Liver (tissue), 9 donors: Measurements from ENCODE around the gene DNAH17. TPM values are rescaled to one million over a fixed set of nuclear protein-coding genes. Genes with fewer than 3 reads are reported as not detected.

Source experiments
- DNase-seq: peaks from one replicate; pipeline ENCODE4 v3.0.0-alpha.2; 2017; ENCODE audit warnings: low spot score
- H3K27ac ChIP-seq, 2 donors: one replicate each; pipeline ENCODE4 v1.7.0; 2013; ENCODE audit warnings: inconsistent platforms in 2 of 2, low read length in 2 of 2, control low read depth in 1 of 2, low read depth in 1 of 2, mild to moderate bottlenecking in 1 of 2
- H3K27me3 ChIP-seq, 4 donors: one replicate each; pipeline versions ENCODE4 v1.6.1 to v1.7.0; 2013; ENCODE audit warnings: low read length in 3 of 4, inconsistent platforms in 1 of 4, mild to moderate bottlenecking in 1 of 4, moderate library complexity in 1 of 4; ENCODE audit not compliant: control insufficient read depth in 4 of 4, insufficient read depth in 4 of 4
- H3K36me3 ChIP-seq, 4 donors: one replicate each; pipeline versions ENCODE4 v1.6.1 to v1.7.0; 2013; ENCODE audit warnings: low read length in 3 of 4, mild to moderate bottlenecking in 3 of 4, low read depth in 1 of 4, moderate library complexity in 1 of 4; ENCODE audit not compliant: control insufficient read depth in 4 of 4, insufficient read depth in 3 of 4
- H3K4me1 ChIP-seq, 4 donors: one replicate each; pipeline versions ENCODE4 v1.6.1 to v1.7.0; 2013; ENCODE audit warnings: low read length in 3 of 4, mild to moderate bottlenecking in 3 of 4, moderate library complexity in 1 of 4; ENCODE audit not compliant: control insufficient read depth in 4 of 4, insufficient read depth in 4 of 4
- H3K4me3 ChIP-seq, 3 donors: one replicate each; pipeline versions ENCODE4 v1.6.1 to v1.7.0; 2013; ENCODE audit warnings: low read length in 3 of 3, control low read depth in 1 of 3, low read depth in 1 of 3, mild to moderate bottlenecking in 1 of 3
- H3K9ac ChIP-seq, 2 donors: one replicate each; pipeline ENCODE4 v1.7.0; 2013; ENCODE audit warnings: low read length in 2 of 2, mild to moderate bottlenecking in 2 of 2, moderate library complexity in 2 of 2, control low read depth in 1 of 2, low read depth in 1 of 2
- H3K9me3 ChIP-seq, 4 donors: one replicate each; pipeline versions ENCODE4 v1.6.1 to v1.7.0; 2013; ENCODE audit warnings: low read length in 3 of 4; ENCODE audit not compliant: control insufficient read depth in 4 of 4
- FOXA1 ChIP-seq: IDR thresholded peaks from 2 replicates; pipeline ENCODE4 v1.6.1; 2016; ENCODE audit warnings: antibody characterized with exemption
- GABPA ChIP-seq, 2 donors: IDR thresholded peaks in 1 of 2; conservative IDR thresholded peaks in 1 of 2; 2 replicates each; pipeline ENCODE4 v1.6.1; 2016; ENCODE audit warnings: antibody characterized with exemption in 2 of 2, mild to moderate bottlenecking in 1 of 2, moderate library complexity in 1 of 2
- HNF4A ChIP-seq, 2 donors: conservative IDR thresholded peaks; 2 replicates each; pipeline ENCODE4 v1.6.1; 2016; ENCODE audit warnings: antibody characterized with exemption in 2 of 2, mild to moderate bottlenecking in 2 of 2
- HNF4G ChIP-seq: IDR thresholded peaks from 2 replicates; pipeline ENCODE4 v1.6.1; 2016; ENCODE audit warnings: antibody characterized with exemption
- JUND ChIP-seq, 2 donors: IDR thresholded peaks; 2 replicates each; pipeline ENCODE4 v1.6.1; 2016; ENCODE audit warnings: antibody characterized with exemption in 2 of 2
- SP1 ChIP-seq: IDR thresholded peaks from 2 replicates; pipeline ENCODE4 v1.6.1; 2018; ENCODE audit warnings: antibody characterized with exemption, mild to moderate bottlenecking
- TAF1 ChIP-seq: conservative IDR thresholded peaks from 2 replicates; pipeline ENCODE4 v1.6.1; 2016; ENCODE audit warnings: antibody characterized with exemption, mild to moderate bottlenecking
- YY1 ChIP-seq: IDR thresholded peaks from 2 replicates; pipeline ENCODE4 v1.6.1; 2016; ENCODE audit warnings: antibody characterized with exemption, mild to moderate bottlenecking
- WGBS: extraction: QIAGEN DNeasy Blood & Tissue Kit; methylation state at CpG from one replicate; pipeline ENCODE4 v1.1.7; 2013; 5-methylcytosine and 5-hydroxymethylcytosine counted together
- polyA plus RNA-seq, 2 donors: library from polyadenylated mRNA; stranded (reverse) in 1 of 2; unstranded in 1 of 2; fragments of 200-250 nt in 1 of 2; fragments of >200 nt in 1 of 2; fragmentation: Nextera tagmentation in 1 of 2; extraction: Ambion mirVana in 1 of 2; gene quantifications; one replicate each; pipeline versions ENCODE4 v1.2.1 to v1.2.3, GENCODE V29; 2013 to 2015
- total RNA-seq, 2 donors: library from RNA; depleted of rRNA; stranded (reverse); fragments of >200 nt; gene quantifications; one replicate each; pipeline ENCODE4 v1.2.3, GENCODE V29; 2014
- TF ChIP-seq, protein P1 (sequence below): fragments of 150-350 bp; IDR thresholded peaks from 2 replicates; pipeline ENCODE4 v1.5.1; 2017; ENCODE audit warnings: improper control_type of control experiment, low read depth, low read length; ENCODE audit not compliant: missing input control
- TF ChIP-seq, protein P2 (sequence below): IDR thresholded peaks from 2 replicates; pipeline ENCODE4 v1.6.1; 2016; ENCODE audit warnings: antibody characterized with exemption, mild to moderate bottlenecking
- TF ChIP-seq, protein P3 (sequence below): IDR thresholded peaks from 2 replicates; pipeline ENCODE4 v1.6.1; 2016; ENCODE audit warnings: antibody characterized with exemption
- TF ChIP-seq, protein P4 (sequence below): IDR thresholded peaks from 2 replicates; pipeline ENCODE4 v1.6.1; 2016; ENCODE audit warnings: antibody characterized with exemption
- donor health status: healthy.
- donor health status: healthy.
- donor health status: healthy.
- donor health status: healthy.
- donor health status: healthy.

DNAH17 gene
- total and polyA plus RNA-seq, 4 donors: 0.09 to 0.79 TPM; not detected in 2

DNA sequence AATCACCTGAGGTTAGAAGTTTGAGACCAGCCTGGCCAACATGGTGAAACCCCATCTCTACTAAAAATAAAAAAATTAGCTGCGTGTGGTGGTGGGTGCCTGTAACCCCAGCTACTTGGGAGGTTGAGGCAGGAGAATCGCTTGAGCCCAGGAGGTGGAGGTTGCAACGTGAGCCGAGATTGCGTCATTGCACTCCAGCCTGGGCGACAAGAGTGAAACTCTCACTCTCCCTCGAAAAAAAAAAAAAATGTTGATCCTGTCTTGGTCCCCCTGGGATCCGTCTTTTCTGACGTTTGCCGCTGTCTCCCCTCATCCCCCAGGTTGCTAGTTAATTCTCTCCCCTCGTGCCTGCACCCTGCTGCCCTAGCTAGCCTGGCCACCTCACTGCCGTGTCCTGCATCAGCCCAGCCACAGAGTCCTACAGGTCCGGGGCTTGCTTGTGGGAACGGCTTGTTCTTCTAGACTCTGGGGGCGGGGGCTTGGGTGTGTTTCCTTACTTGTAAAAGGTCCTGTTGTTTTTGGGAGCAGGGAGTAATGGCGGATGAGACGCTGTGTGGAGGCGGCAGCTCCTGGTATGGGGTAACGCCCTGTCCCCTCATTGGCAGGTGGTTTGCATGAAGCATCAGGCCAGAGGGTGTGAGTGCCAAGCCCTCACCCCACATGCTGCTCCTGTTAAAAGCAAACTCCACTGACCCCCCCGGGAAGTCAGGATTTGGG lies 154.2 kb downstream of the DNAH17 start:
- Histone ChIP-seq H3K9ac (no peak overlapping the region), H3K36me3 (peaks cover 6 to 34% (median 17%) of the 10 kb centered on the region in 4 donors), H3K4me1 (peaks cover 0 to 9% (median 1%) of the 10 kb centered on the region in 4 donors), H3K4me3 (no peak overlapping the region), H3K27ac (no peak overlapping the region), H3K9me3 (no peaks in the 10 kb centered on the region), H3K27me3 (no peaks in the 10 kb centered on the region)
- no peak for DNase-seq
- 86% methylated on average over 20 of the region's 20 CpGs for WGBS
- TF ChIP-seq FOXA1 (no peak), JUND (IDR thresholded peaks at IDR 0.05) (no peak)
- TF ChIP-seq, protein P1, sequence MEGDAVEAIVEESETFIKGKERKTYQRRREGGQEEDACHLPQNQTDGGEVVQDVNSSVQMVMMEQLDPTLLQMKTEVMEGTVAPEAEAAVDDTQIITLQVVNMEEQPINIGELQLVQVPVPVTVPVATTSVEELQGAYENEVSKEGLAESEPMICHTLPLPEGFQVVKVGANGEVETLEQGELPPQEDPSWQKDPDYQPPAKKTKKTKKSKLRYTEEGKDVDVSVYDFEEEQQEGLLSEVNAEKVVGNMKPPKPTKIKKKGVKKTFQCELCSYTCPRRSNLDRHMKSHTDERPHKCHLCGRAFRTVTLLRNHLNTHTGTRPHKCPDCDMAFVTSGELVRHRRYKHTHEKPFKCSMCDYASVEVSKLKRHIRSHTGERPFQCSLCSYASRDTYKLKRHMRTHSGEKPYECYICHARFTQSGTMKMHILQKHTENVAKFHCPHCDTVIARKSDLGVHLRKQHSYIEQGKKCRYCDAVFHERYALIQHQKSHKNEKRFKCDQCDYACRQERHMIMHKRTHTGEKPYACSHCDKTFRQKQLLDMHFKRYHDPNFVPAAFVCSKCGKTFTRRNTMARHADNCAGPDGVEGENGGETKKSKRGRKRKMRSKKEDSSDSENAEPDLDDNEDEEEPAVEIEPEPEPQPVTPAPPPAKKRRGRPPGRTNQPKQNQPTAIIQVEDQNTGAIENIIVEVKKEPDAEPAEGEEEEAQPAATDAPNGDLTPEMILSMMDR: no peak

DNA sequence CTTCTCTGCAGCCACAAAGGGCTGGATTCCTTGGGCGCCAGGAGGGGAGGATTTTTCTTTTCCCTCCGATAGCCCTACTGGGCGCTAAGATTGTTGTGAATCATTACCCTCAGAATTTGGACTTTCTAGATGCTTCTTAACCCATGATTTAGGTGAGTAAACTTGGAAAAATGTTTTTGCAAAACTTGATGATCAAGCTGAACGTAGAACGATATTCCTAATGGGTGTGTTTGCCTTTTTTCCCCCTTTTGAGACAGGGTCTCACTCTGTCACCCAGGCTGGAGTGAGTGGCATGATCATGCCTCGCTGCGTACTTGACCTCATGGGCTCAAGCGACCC lies 155.0 kb downstream of the DNAH17 start:
- Histone ChIP-seq H3K27me3 (no peaks in the 10 kb centered on the region), H3K4me1 (peaks cover 0 to 9% (median 1%) of the 10 kb centered on the region in 4 donors), H3K36me3 (peaks cover 6 to 34% (median 17%) of the 10 kb centered on the region in 4 donors), H3K9me3 (no peaks in the 10 kb centered on the region), H3K9ac (no peak overlapping the region), H3K27ac (no peak overlapping the region), H3K4me3 (no peak overlapping the region)
- WGBS: 71% methylated on average over 8 of the region's 8 CpGs
- DNase-seq: no peak
- TF ChIP-seq HNF4G (no peak), YY1 (no peak), JUND (IDR thresholded peaks at IDR 0.05) (no peak), SP1 (no peak), HNF4A (conservative IDR thresholded peaks at IDR 0.05) (no peak), TAF1 (no peak), GABPA (IDR thresholded peaks at IDR 0.05 in 1 of 2, conservative IDR thresholded peaks at IDR 0.05 in 1 of 2) (no peak)
- TF ChIP-seq, protein P2, sequence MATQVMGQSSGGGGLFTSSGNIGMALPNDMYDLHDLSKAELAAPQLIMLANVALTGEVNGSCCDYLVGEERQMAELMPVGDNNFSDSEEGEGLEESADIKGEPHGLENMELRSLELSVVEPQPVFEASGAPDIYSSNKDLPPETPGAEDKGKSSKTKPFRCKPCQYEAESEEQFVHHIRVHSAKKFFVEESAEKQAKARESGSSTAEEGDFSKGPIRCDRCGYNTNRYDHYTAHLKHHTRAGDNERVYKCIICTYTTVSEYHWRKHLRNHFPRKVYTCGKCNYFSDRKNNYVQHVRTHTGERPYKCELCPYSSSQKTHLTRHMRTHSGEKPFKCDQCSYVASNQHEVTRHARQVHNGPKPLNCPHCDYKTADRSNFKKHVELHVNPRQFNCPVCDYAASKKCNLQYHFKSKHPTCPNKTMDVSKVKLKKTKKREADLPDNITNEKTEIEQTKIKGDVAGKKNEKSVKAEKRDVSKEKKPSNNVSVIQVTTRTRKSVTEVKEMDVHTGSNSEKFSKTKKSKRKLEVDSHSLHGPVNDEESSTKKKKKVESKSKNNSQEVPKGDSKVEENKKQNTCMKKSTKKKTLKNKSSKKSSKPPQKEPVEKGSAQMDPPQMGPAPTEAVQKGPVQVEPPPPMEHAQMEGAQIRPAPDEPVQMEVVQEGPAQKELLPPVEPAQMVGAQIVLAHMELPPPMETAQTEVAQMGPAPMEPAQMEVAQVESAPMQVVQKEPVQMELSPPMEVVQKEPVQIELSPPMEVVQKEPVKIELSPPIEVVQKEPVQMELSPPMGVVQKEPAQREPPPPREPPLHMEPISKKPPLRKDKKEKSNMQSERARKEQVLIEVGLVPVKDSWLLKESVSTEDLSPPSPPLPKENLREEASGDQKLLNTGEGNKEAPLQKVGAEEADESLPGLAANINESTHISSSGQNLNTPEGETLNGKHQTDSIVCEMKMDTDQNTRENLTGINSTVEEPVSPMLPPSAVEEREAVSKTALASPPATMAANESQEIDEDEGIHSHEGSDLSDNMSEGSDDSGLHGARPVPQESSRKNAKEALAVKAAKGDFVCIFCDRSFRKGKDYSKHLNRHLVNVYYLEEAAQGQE: no peak
- TF ChIP-seq, protein P3, sequence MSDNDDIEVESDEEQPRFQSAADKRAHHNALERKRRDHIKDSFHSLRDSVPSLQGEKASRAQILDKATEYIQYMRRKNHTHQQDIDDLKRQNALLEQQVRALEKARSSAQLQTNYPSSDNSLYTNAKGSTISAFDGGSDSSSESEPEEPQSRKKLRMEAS: no peak
- TF ChIP-seq, protein P1: no peak
- TF ChIP-seq, protein P4, sequence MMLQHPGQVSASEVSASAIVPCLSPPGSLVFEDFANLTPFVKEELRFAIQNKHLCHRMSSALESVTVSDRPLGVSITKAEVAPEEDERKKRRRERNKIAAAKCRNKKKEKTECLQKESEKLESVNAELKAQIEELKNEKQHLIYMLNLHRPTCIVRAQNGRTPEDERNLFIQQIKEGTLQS: no peak
